ENCODE measurements around the gene REEP3. TPM values are rescaled to one million over a fixed set of nuclear protein-coding genes. Genes with fewer than 3 reads are reported as not detected.

Gene REEP3
- total and polyA plus RNA-seq, 2 of the 8 experiments (the other 6 are each of a cell fraction or from before 2014, with no cell fraction given): 5.8 to 31.5 TPM

DNA sequence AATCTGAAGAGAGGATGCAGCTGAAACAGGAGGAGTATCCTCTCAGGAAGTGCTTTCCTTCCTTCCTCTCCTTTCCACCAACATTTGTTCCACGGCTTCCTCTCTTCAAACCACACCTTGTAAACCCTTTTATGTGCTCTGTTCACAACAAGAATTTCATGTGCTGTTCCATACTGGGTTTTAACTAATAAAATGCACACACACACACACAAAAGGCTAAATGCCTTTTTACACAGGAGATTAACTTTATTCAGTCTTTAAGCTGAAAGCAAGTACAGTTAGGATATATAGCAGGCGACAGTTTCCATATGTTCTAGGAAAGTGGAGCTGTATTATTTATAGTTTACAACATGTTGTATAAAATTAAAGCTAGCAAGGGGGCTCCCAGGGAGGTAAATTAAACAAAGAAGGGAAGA, 106.7 kb downstream of the REEP3 start (continued):
- TF ChIP-seq, protein P1, sequence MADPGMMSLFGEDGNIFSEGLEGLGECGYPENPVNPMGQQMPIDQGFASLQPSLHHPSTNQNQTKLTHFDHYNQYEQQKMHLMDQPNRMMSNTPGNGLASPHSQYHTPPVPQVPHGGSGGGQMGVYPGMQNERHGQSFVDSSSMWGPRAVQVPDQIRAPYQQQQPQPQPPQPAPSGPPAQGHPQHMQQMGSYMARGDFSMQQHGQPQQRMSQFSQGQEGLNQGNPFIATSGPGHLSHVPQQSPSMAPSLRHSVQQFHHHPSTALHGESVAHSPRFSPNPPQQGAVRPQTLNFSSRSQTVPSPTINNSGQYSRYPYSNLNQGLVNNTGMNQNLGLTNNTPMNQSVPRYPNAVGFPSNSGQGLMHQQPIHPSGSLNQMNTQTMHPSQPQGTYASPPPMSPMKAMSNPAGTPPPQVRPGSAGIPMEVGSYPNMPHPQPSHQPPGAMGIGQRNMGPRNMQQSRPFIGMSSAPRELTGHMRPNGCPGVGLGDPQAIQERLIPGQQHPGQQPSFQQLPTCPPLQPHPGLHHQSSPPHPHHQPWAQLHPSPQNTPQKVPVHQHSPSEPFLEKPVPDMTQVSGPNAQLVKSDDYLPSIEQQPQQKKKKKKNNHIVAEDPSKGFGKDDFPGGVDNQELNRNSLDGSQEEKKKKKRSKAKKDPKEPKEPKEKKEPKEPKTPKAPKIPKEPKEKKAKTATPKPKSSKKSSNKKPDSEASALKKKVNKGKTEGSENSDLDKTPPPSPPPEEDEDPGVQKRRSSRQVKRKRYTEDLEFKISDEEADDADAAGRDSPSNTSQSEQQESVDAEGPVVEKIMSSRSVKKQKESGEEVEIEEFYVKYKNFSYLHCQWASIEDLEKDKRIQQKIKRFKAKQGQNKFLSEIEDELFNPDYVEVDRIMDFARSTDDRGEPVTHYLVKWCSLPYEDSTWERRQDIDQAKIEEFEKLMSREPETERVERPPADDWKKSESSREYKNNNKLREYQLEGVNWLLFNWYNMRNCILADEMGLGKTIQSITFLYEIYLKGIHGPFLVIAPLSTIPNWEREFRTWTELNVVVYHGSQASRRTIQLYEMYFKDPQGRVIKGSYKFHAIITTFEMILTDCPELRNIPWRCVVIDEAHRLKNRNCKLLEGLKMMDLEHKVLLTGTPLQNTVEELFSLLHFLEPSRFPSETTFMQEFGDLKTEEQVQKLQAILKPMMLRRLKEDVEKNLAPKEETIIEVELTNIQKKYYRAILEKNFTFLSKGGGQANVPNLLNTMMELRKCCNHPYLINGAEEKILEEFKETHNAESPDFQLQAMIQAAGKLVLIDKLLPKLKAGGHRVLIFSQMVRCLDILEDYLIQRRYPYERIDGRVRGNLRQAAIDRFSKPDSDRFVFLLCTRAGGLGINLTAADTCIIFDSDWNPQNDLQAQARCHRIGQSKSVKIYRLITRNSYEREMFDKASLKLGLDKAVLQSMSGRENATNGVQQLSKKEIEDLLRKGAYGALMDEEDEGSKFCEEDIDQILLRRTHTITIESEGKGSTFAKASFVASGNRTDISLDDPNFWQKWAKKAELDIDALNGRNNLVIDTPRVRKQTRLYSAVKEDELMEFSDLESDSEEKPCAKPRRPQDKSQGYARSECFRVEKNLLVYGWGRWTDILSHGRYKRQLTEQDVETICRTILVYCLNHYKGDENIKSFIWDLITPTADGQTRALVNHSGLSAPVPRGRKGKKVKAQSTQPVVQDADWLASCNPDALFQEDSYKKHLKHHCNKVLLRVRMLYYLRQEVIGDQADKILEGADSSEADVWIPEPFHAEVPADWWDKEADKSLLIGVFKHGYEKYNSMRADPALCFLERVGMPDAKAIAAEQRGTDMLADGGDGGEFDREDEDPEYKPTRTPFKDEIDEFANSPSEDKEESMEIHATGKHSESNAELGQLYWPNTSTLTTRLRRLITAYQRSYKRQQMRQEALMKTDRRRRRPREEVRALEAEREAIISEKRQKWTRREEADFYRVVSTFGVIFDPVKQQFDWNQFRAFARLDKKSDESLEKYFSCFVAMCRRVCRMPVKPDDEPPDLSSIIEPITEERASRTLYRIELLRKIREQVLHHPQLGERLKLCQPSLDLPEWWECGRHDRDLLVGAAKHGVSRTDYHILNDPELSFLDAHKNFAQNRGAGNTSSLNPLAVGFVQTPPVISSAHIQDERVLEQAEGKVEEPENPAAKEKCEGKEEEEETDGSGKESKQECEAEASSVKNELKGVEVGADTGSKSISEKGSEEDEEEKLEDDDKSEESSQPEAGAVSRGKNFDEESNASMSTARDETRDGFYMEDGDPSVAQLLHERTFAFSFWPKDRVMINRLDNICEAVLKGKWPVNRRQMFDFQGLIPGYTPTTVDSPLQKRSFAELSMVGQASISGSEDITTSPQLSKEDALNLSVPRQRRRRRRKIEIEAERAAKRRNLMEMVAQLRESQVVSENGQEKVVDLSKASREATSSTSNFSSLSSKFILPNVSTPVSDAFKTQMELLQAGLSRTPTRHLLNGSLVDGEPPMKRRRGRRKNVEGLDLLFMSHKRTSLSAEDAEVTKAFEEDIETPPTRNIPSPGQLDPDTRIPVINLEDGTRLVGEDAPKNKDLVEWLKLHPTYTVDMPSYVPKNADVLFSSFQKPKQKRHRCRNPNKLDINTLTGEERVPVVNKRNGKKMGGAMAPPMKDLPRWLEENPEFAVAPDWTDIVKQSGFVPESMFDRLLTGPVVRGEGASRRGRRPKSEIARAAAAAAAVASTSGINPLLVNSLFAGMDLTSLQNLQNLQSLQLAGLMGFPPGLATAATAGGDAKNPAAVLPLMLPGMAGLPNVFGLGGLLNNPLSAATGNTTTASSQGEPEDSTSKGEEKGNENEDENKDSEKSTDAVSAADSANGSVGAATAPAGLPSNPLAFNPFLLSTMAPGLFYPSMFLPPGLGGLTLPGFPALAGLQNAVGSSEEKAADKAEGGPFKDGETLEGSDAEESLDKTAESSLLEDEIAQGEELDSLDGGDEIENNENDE (IDR thresholded peaks at IDR 0.05; ENCODE audit: insufficient replicate concordance, low read length): no peak

Measured in H1 (cell line).